ENCODE data around the gene ITPR1.
"Not testable (repeated sequence)": the region's sequence is repeated elsewhere in the genome, so short reads cannot be mapped to it uniquely, and the experiment has no call there.

The ITPR1 gene

GRCh38 chr3:4570840-4571621 is 77.9 kb downstream of the ITPR1 start:
- no peak for DNase-seq (ENCODE audit: low read depth in 2 of 2)

- DNase-seq (ENCODE audit: low read depth in 2 of 2): no peak
These were observed 78.7 kb downstream of the ITPR1 start for GRCh38 chr3:4571690-4572334.

- DNase-seq (ENCODE audit: low read depth in 2 of 2): no peak
These were observed 80.0 kb downstream of the ITPR1 start for GRCh38 chr3:4573153-4573552.

GRCh38 chr3:4574426-4574965 is 81.3 kb downstream of the ITPR1 start:
- no peak for DNase-seq (ENCODE audit: low read depth in 2 of 2)

- DNase-seq (ENCODE audit: low read depth in 2 of 2): no peak
These were observed 82.2 kb downstream of the ITPR1 start for GRCh38 chr3:4575381-4575780.

- DNase-seq (ENCODE audit: low read depth in 2 of 2): no peak
These were observed 84.6 kb downstream of the ITPR1 start for GRCh38 chr3:4577721-4578120.

GRCh38 chr3:4580346-4581123 is 87.4 kb downstream of the ITPR1 start:
- DNase-seq (ENCODE audit: low read depth in 2 of 2): no peak

GRCh38 chr3:4581124-4581424 is 87.9 kb downstream of the ITPR1 start:
- no peak for DNase-seq (ENCODE audit: low read depth in 2 of 2)

GRCh38 chr3:4581498-4581897 is 88.3 kb downstream of the ITPR1 start:
- no peak for DNase-seq (ENCODE audit: low read depth in 2 of 2)

- no peak for DNase-seq (ENCODE audit: low read depth in 2 of 2)
These were observed 88.9 kb downstream of the ITPR1 start for GRCh38 chr3:4581920-4582611.

- no peak for DNase-seq (ENCODE audit: low read depth in 2 of 2)
These were observed 89.5 kb downstream of the ITPR1 start for GRCh38 chr3:4582624-4583023.

- no peak for DNase-seq (ENCODE audit: low read depth in 2 of 2)
These were observed 90.3 kb downstream of the ITPR1 start for GRCh38 chr3:4583416-4583815.

GRCh38 chr3:4584456-4585249 is 91.5 kb downstream of the ITPR1 start:
- no peak for DNase-seq (ENCODE audit: low read depth in 2 of 2)

GRCh38 chr3:4586381-4586780 is 93.2 kb downstream of the ITPR1 start:
- no peak for DNase-seq (ENCODE audit: low read depth in 2 of 2)

GRCh38 chr3:4587061-4587837 is 94.1 kb downstream of the ITPR1 start:
- DNase-seq (ENCODE audit: low read depth in 2 of 2): no peak

- no peak for DNase-seq (ENCODE audit: low read depth in 2 of 2)
These were observed 94.6 kb downstream of the ITPR1 start for GRCh38 chr3:4587838-4588105.

- DNase-seq (ENCODE audit: low read depth in 2 of 2): no peak
These were observed 95.3 kb downstream of the ITPR1 start for GRCh38 chr3:4588466-4588865.

- no peak for DNase-seq (ENCODE audit: low read depth in 2 of 2)
These were observed 96.4 kb downstream of the ITPR1 start for GRCh38 chr3:4589475-4590097.

GRCh38 chr3:4590849-4591248 is 97.7 kb downstream of the ITPR1 start:
- DNase-seq (ENCODE audit: low read depth in 2 of 2): not testable (repeated sequence)

- DNase-seq (ENCODE audit: low read depth in 2 of 2): no peak
These were observed 98.5 kb downstream of the ITPR1 start for GRCh38 chr3:4591669-4592068.

All from stimulated activated CD4-positive, alpha-beta T cell treated with anti-CD3 and anti-CD28 coated beads, Interleukin-1b, Interleukin-23, amount 100 ng/mL, for 1 hour (primary cell).